SK-N-MC (cell line): ENCODE data around the gene PNN.
"Not testable (repeated sequence)": the region's sequence is repeated elsewhere in the genome, so short reads cannot be mapped to it uniquely, and the experiment has no call there.

Source experiments
- DNase-seq: peaks from one replicate; pipeline ENCODE4 v3.0.0-alpha.2; 2011; ENCODE audit warnings: low read depth, low spot score
- H3K27ac ChIP-seq: fragments of 200-600 bp; sonication (generic); 2 replicates; pipeline ENCODE4 v1.5.1; 2016; ENCODE audit warnings: mixed run types
- H3K36me3 ChIP-seq: fragments of 200-600 bp; sonication (generic); 2 replicates; pipeline ENCODE4 v1.6.1; 2017; ENCODE audit warnings: antibody characterized with exemption, low read length, mixed read lengths; ENCODE audit not compliant: insufficient read depth
- H3K4me3 ChIP-seq: fragments of 200-600 bp; sonication (generic); 2 replicates; pipeline ENCODE4 v1.5.1; 2016
- H3K9ac ChIP-seq: fragments of 200-600 bp; sonication (generic); 2 replicates; pipeline ENCODE4 v1.8.0; 2017; ENCODE audit warnings: mixed run types, mixed read lengths; ENCODE audit not compliant: insufficient read length
- H3K9me3 ChIP-seq: fragments of 200-600 bp; sonication (generic); 2 replicates; pipeline ENCODE4 v1.6.1; 2017; ENCODE audit warnings: low read depth, mild to moderate bottlenecking, antibody characterized with exemption, low read length, moderate library complexity, mixed read lengths
- EZH2 ChIP-seq: fragments of 200-600 bp; sonication (generic); IDR thresholded peaks from one replicate; pipeline ENCODE4 v1.6.1; 2017; ENCODE audit warnings: antibody characterized with exemption
- FOXP2 ChIP-seq: optimal IDR thresholded peaks from 2 replicates; pipeline ENCODE3; 2011; ENCODE audit warnings: mild to moderate bottlenecking, moderate library complexity; ENCODE audit not compliant: insufficient read depth; ENCODE audit errors: extremely low read length, control extremely low read depth
- POLR2AphosphoS5 ChIP-seq: IDR thresholded peaks from 2 replicates; pipeline ENCODE4 v1.6.1; 2012; ENCODE audit warnings: mild to moderate bottlenecking, low read depth, low read length, borderline replicate concordance

PNN gene

GRCh38 chr14:39174560-39175444 lies at the start of gene PNN:
Gene PNN, plus strand, starts transcription at chr14:39175254. Its CDS starts 26 bp downstream, at chr14:39175280.
- Histone ChIP-seq H3K9me3 (no peaks in the 10 kb centered on the region), H3K9ac (peak within 1 kb of the TSS; percentile 99), H3K36me3 (peaks cover 41% of the 10 kb centered on the region), H3K4me3 (peak within 1 kb of the TSS; percentile 94), H3K27ac (peak within 1 kb of the TSS; percentile 92)
- TF ChIP-seq POLR2AphosphoS5 (peak; percentile 93), EZH2 (no peak)
- peak; percentile 97 for DNase-seq

DNA sequence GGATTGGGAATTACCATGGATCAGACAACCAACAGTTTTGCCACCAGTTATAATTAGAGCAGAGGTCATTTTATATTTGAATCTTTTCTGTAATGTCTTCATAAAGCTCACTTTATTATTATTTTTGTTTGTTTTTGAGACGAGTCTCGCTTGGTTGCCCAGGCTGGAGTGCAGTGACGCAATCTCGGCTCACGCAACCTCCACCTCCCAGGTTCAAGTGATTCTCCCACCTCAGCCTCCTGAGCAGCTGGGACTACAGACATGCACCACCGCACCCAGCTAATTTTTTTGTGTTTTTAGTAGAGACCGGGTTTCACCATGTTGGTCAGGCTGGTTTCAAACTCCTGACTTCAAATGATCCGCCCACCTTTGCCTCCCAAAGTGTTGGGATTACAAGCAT lies 37.2 kb upstream of the PNN start:
- H3K36me3 ChIP-seq: peaks cover 47% of the 10 kb centered on the region
- not testable (repeated sequence) for H3K4me3 ChIP-seq, H3K9ac ChIP-seq, H3K27ac ChIP-seq, H3K9me3 ChIP-seq, DNase-seq

- no peak for TF ChIP-seq EZH2
- no peak for TF ChIP-seq POLR2AphosphoS5
- TF ChIP-seq FOXP2: no peak
- no peak overlapping the region for H3K27ac ChIP-seq
- no peaks in the 10 kb centered on the region for H3K9me3 ChIP-seq
- H3K9ac ChIP-seq: no peak overlapping the region
- peaks cover 45% of the 10 kb centered on the region for H3K36me3 ChIP-seq
- DNase-seq: no peak
- H3K4me3 ChIP-seq: no peak overlapping the region
Measured at GRCh38 chr14:39138440-39138839, 36.6 kb upstream of the PNN start.

GRCh38 chr14:39140170-39140569 lies 34.9 kb upstream of the PNN start:
- Histone ChIP-seq H3K9me3 (no peaks in the 10 kb centered on the region), H3K36me3 (peaks cover 27% of the 10 kb centered on the region), H3K9ac (no peak overlapping the region), H3K27ac (no peak overlapping the region), H3K4me3 (no peak overlapping the region)
- no peak for DNase-seq
- TF ChIP-seq FOXP2: no peak
- TF ChIP-seq POLR2AphosphoS5: no peak
- TF ChIP-seq EZH2: no peak

DNA sequence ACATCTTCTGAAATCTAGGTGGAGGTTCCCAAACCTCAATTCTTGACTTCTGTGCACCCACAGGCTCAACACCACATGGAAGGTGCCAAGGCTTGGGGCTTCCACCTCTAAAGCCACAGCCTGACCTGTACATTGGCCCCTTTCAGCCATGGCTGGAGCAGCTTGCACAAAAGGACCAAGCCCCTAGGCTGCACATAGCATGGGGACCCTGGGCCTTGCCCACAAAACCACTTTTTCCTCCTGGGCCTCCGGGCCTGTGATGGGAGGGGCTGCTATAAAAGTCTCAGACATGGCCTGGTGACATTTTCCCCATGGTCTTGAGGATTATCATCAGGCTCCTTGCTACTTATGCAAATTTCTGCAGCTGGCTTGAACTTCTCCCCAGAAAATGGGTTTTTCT lies 33.4 kb upstream of the PNN start:
- peaks cover 18% of the 10 kb centered on the region for H3K36me3 ChIP-seq
- not testable (repeated sequence) for DNase-seq, H3K27ac ChIP-seq, H3K9ac ChIP-seq, H3K4me3 ChIP-seq, H3K9me3 ChIP-seq

GRCh38 chr14:39143226-39143625 lies 31.8 kb upstream of the PNN start:
- H3K9ac ChIP-seq, H3K9me3 ChIP-seq, H3K27ac ChIP-seq, H3K36me3 ChIP-seq, DNase-seq, H3K4me3 ChIP-seq: not testable (repeated sequence)

GRCh38 chr14:39145266-39145966 lies 29.6 kb upstream of the PNN start:
- H3K9ac ChIP-seq: no peak overlapping the region
- peaks cover 8% of the 10 kb centered on the region; the same call in 1 of the 2 replicates for H3K36me3 ChIP-seq
- H3K27ac ChIP-seq: no peak overlapping the region
- H3K4me3 ChIP-seq: no peak overlapping the region
- no peak for DNase-seq
- no peak for TF ChIP-seq POLR2AphosphoS5
- TF ChIP-seq EZH2: no peak
- no peak for TF ChIP-seq FOXP2
- H3K9me3 ChIP-seq: no peaks in the 10 kb centered on the region

DNA sequence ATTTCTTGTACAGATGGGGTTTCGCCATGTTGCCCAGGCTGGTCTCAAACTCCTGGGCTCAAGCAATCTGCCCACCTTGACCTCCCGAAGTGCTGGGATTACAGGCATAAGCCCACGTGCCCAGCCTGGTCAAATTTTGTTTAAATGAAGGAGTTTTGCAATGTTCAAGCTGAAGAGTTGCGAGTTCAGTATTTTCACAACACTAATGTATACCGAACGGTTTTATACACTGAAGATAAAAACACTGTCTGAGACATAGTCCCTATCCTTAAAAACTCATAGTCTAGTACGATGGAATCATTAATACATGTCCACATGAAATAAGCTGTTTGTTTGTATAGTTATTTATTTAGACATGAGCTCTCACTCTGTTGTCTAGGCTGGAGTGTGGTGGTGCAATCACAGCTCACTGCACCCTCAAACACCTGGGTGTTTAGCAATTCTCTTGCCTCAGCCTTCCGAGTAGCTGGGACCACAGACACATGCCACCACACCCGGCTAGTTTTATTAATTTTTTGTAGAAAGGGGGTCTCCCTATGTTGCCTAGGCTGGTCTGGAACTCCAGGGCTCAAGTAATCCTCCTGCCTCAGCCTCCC lies 20.4 kb upstream of the PNN start:
- H3K27ac ChIP-seq: no peak overlapping the region
- DNase-seq: no peak
- H3K9ac ChIP-seq: no peak overlapping the region
- H3K36me3 ChIP-seq: peaks cover 12% of the 10 kb centered on the region
- no peak for TF ChIP-seq POLR2AphosphoS5
- TF ChIP-seq FOXP2: no peak
- no peak for TF ChIP-seq EZH2
- no peaks in the 10 kb centered on the region for H3K9me3 ChIP-seq
- H3K4me3 ChIP-seq: no peak overlapping the region

- TF ChIP-seq EZH2 (no peak), FOXP2 (no peak), POLR2AphosphoS5 (no peak)
- H3K36me3 ChIP-seq: peaks cover 20% of the 10 kb centered on the region; the same call in 1 of the 2 replicates
- no peak overlapping the region for H3K4me3 ChIP-seq
- DNase-seq: no peak
- H3K9me3 ChIP-seq: no peaks in the 10 kb centered on the region
- H3K9ac ChIP-seq: no peak overlapping the region
- no peak overlapping the region for H3K27ac ChIP-seq
Measured at GRCh38 chr14:39157491-39157890, 17.6 kb upstream of the PNN start.
